ENCODE measurements around the gene TSC22D1. TPM values are rescaled to one million over a fixed set of nuclear protein-coding genes. Genes with fewer than 3 reads are reported as not detected.

Gene TSC22D1
- total RNA-seq, 1 experiment from 2014 or later, result 20.1 TPM

DNA sequence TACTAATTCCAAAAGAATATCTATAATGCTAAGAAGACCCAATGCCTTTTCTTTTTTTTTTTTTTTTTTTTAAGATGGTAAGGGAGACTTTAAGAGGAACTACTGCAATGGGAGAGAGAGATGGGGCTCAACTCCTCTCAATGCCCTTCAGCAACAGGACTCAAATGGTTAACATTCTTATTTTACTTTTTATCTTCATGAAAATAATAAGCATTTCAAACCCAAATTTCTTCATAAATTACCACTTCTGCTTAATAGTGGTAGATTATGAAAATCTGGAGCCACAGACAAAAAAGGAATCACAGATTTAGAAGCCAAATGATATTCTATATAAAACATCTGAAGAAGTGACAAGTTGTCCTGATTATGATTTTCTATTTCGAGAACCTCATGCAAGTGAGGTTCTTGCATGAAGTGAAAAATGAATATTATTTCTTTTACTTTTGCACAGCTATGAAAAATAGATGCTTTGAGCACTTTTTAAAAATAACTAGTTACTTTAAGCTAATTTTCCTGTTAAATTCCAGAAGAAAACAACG, 128.3 kb downstream of the TSC22D1 start:
- peaks cover 22% of the 10 kb centered on the region for H3K4me1 ChIP-seq (ENCODE audit: low read length)
- no peaks in the 10 kb centered on the region for H3K27me3 ChIP-seq (ENCODE audit: low read length)
- no peaks in the 10 kb centered on the region for H3K9me3 ChIP-seq (ENCODE audit: low read length)
- no peak overlapping the region for H3K9ac ChIP-seq (ENCODE audit: low read length)
- no peaks in the 10 kb centered on the region for H3K9me2 ChIP-seq (replicated peaks; ENCODE audit: insufficient read depth, low read length)
- no peaks in the 10 kb centered on the region for H4K20me1 ChIP-seq (ENCODE audit: insufficient read depth, low read depth, low read length)
- H3K27ac ChIP-seq (ENCODE audit: low read length), result no peak overlapping the region
- no peak overlapping the region for H2AFZ ChIP-seq (ENCODE audit: low read length)
- peak overlapping the region; percentile 47 for H3K4me2 ChIP-seq (ENCODE audit: low read depth, low read length, poor library complexity, severe bottlenecking)
- peak; percentile 55 for DNase-seq
- H3K79me2 ChIP-seq (ENCODE audit: low read length), result no peaks in the 10 kb centered on the region
- no peaks in the 10 kb centered on the region for H3K36me3 ChIP-seq (ENCODE audit: insufficient read depth, low read length)
- H3K4me3 ChIP-seq (ENCODE audit: low read length), result no peak overlapping the region

DNA sequence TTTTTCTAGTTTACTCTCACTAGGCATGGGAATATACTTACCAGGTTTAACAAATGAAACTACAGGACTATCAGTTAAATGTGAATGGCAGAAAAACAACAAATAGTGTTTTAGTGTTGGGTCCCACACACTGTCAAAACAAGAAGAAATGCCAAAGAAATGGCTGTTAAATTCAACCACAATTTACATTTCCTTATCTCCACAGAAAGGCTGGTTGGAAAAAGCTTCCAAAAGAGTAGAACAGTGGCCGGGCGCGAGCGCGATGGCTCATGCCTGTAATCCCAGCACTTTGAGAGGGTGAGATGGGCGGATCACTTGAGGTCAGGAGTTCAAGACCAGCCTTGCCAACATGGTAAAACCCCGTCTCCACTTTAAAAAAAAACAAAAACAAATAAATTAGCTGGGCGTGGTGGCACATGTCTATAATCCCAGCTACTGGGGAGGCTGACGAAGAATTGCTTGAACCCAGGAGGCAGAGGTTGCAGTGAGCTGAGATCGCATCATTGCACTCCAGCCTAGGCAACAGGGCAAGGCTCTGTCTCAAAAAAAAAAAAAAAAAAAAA, 136.0 kb downstream of the TSC22D1 start:
- no peak overlapping the region for H3K27ac ChIP-seq (ENCODE audit: low read length)
- DNase-seq, result no peak
- peaks cover 23% of the 10 kb centered on the region for H3K4me1 ChIP-seq (ENCODE audit: low read length)
- H4K20me1 ChIP-seq (ENCODE audit: insufficient read depth, low read depth, low read length), result no peaks in the 10 kb centered on the region
- H3K4me3 ChIP-seq (ENCODE audit: low read length), result no peak overlapping the region
- no peaks in the 10 kb centered on the region for H3K27me3 ChIP-seq (ENCODE audit: low read length)
- no peaks in the 10 kb centered on the region for H3K9me3 ChIP-seq (ENCODE audit: low read length)
- H3K79me2 ChIP-seq (ENCODE audit: low read length), result no peaks in the 10 kb centered on the region
- no peak overlapping the region for H3K4me2 ChIP-seq (ENCODE audit: low read depth, low read length, poor library complexity, severe bottlenecking)
- no peaks in the 10 kb centered on the region for H3K36me3 ChIP-seq (ENCODE audit: insufficient read depth, low read length)
- no peak overlapping the region for H3K9ac ChIP-seq (ENCODE audit: low read length)
- H3K9me2 ChIP-seq (replicated peaks; ENCODE audit: insufficient read depth, low read length), result no peaks in the 10 kb centered on the region
- no peak overlapping the region for H2AFZ ChIP-seq (ENCODE audit: low read length)

DNA sequence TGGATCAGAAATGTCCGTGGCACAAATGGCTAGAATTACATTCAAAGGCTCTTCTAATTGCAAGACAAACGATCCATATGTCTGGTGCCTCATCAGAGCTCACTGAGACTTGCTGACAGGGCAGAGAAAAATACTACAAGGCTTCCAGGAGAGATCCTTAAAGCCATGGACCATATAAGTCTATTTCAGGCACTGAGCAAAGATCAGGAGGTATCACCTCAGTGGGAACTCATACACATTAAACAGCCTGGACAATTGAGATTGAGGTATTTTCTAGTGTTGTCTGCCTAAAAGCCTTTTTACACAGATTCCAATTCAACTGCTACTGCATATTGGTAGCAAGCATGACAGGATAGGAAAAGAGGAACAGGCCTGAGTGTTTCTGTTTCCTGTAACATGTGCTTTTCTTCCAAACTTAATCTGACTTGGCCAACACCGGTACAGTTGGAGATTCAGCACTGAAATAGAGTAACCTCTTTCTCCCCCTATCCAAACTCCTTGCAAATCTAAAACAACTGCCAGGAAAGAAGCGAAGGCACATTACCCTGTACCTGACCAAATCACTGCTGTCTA, 136.6 kb downstream of the TSC22D1 start:
- DNase-seq, result no peak
- Histone ChIP-seq H3K27me3 (ENCODE audit: low read length) (no peaks in the 10 kb centered on the region), H3K9me2 (replicated peaks; ENCODE audit: insufficient read depth, low read length) (no peaks in the 10 kb centered on the region), H3K9ac (ENCODE audit: low read length) (no peak overlapping the region), H3K9me3 (ENCODE audit: low read length) (no peaks in the 10 kb centered on the region), H3K4me2 (ENCODE audit: low read depth, low read length, poor library complexity, severe bottlenecking) (no peak overlapping the region), H3K4me1 (ENCODE audit: low read length) (peaks cover 28% of the 10 kb centered on the region), H4K20me1 (ENCODE audit: insufficient read depth, low read depth, low read length) (no peaks in the 10 kb centered on the region), H3K27ac (ENCODE audit: low read length) (no peak overlapping the region), H3K4me3 (ENCODE audit: low read length) (no peak overlapping the region), H2AFZ (ENCODE audit: low read length) (no peak overlapping the region), H3K79me2 (ENCODE audit: low read length) (no peaks in the 10 kb centered on the region), H3K36me3 (ENCODE audit: insufficient read depth, low read length) (peaks cover under 1% of the 10 kb centered on the region; the same call in 1 of the 2 replicates)

DNA sequence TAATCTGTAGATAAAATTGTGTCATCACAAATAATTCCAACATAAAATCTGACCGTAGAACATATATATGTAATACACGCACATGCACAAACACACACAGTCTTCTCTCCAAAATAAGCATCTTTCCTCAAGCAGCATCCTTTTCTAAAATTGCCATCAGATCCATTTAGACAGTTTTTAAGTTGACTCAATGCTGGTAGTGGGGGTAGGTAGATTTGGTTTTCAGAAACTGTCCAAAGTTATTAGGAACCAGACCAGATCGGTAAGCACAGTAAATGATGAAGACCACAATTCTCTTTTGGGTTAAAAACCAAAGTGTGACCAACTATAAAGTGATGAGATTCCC, 137.9 kb downstream of the TSC22D1 start:
- Histone ChIP-seq H3K27ac (ENCODE audit: low read length) (no peak overlapping the region), H4K20me1 (ENCODE audit: insufficient read depth, low read depth, low read length) (0 out of 2 replicates have a peak, but pooled peaks cover 4% of the 10 kb centered on the region), H3K9ac (ENCODE audit: low read length) (no peak overlapping the region), H3K4me1 (ENCODE audit: low read length) (peaks cover 29% of the 10 kb centered on the region), H3K9me3 (ENCODE audit: low read length) (no peaks in the 10 kb centered on the region), H3K4me2 (ENCODE audit: low read depth, low read length, poor library complexity, severe bottlenecking) (no peak overlapping the region), H3K9me2 (replicated peaks; ENCODE audit: insufficient read depth, low read length) (no peaks in the 10 kb centered on the region), H3K36me3 (ENCODE audit: insufficient read depth, low read length) (peaks cover 9% of the 10 kb centered on the region), H3K4me3 (ENCODE audit: low read length) (no peak overlapping the region), H3K27me3 (ENCODE audit: low read length) (no peaks in the 10 kb centered on the region), H2AFZ (ENCODE audit: low read length) (no peak overlapping the region), H3K79me2 (ENCODE audit: low read length) (no peaks in the 10 kb centered on the region)
- no peak for DNase-seq

DNA sequence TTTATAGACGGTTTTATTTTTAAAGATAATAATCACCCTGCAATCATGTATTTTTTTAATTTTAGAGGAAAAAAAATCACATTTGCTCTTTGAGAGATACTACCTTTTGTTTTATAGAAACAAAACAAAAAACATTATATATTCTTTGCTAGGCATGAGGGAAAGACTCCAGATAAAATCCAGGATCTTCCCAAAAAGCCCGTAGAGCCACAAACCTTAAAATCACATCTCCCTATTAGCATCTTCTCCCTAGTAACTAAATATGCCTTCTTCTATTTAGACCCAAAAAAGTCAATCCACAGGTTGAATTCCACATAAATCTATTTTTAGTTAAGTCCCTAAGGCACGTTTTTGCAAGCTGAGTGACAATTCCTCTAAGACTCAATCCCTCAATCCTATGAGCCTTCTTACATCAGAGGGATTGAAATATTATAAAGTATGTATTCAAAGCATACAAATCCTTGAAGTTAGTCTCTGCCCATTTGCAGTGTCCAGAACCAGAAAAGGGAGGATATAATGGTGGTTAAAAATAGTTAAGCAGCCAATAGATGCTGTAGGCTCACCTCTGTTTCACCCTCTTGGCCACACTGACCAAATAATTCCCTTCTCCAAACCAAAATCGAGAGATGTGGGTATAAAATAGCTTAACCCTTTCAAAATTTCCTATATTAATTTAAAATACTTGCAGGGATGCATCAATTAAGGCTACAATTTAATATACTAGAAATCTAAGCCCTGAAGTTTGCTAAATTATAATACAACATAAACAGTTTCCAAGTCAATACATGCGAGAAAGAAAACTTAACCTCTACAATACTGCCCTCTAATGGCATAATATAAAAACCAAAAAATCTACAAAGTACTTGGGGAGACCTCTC, 138.5 kb downstream of the TSC22D1 start:
- 0 out of 2 replicates have a peak overlapping the region, but pooled peaks have one; percentile 50 for H3K27ac ChIP-seq (ENCODE audit: low read length)
- peaks cover 29% of the 10 kb centered on the region for H3K4me1 ChIP-seq (ENCODE audit: low read length)
- 0 out of 2 replicates have a peak overlapping the region, but pooled peaks have one; percentile 28 for H2AFZ ChIP-seq (ENCODE audit: low read length)
- 0 out of 2 replicates have a peak, but pooled peaks cover 4% of the 10 kb centered on the region for H4K20me1 ChIP-seq (ENCODE audit: insufficient read depth, low read depth, low read length)
- no peaks in the 10 kb centered on the region for H3K9me2 ChIP-seq (replicated peaks; ENCODE audit: insufficient read depth, low read length)
- H3K4me3 ChIP-seq (ENCODE audit: low read length), result peak overlapping the region; percentile 73
- no peaks in the 10 kb centered on the region for H3K9me3 ChIP-seq (ENCODE audit: low read length)
- peak overlapping the region; percentile 74 for H3K9ac ChIP-seq (ENCODE audit: low read length)
- H3K4me2 ChIP-seq (ENCODE audit: low read depth, low read length, poor library complexity, severe bottlenecking), result peak overlapping the region; percentile 79
- no peaks in the 10 kb centered on the region for H3K79me2 ChIP-seq (ENCODE audit: low read length)
- DNase-seq, result peak; percentile 85
- no peaks in the 10 kb centered on the region for H3K27me3 ChIP-seq (ENCODE audit: low read length)
- peaks cover 9% of the 10 kb centered on the region for H3K36me3 ChIP-seq (ENCODE audit: insufficient read depth, low read length)

DNA sequence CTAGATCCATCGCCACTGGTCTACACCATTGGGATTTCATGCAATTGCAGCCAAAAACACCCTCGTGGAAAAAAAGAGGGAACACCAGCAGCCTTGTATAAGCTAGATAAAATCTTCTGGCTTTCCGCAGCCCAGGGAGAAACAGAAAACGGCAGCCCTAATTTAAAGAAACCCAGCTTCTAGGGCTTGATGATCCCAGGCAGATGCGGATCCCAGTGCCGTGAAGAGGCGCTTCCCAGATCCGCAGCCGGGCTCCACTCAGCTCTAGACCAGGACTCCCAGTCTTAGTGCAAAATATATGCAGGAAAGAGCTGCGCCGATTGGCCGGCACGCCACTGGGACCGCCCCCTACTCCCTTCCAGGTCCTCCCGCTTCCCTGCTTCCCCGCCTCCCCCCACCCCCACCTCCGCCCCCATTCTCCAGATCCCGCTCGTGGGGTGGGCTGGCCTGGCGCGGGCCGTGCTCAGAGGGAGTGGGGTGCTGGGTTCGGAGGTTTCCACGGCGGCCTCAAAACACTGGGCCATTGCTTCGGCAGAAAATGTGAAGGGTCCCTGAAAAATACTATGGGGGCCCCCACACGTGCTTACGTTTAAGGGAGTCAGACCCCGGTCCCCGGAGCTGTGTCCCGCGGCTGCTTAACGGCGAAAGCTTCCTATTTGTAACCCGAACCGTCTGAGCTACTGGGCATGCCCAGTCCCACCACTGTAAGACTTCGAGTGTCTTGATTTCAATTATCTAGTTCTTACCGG, 139.4 kb downstream of the TSC22D1 start:
- Histone ChIP-seq H3K79me2 (ENCODE audit: low read length) (no peaks in the 10 kb centered on the region), H3K27me3 (ENCODE audit: low read length) (no peaks in the 10 kb centered on the region), H3K4me1 (ENCODE audit: low read length) (peaks cover 29% of the 10 kb centered on the region), H3K9me3 (ENCODE audit: low read length) (no peaks in the 10 kb centered on the region), H2AFZ (ENCODE audit: low read length) (peak overlapping the region; percentile 28; the same call in 1 of the 2 replicates), H3K4me3 (ENCODE audit: low read length) (peak overlapping the region; percentile 73), H4K20me1 (ENCODE audit: insufficient read depth, low read depth, low read length) (0 out of 2 replicates have a peak, but pooled peaks cover 4% of the 10 kb centered on the region), H3K36me3 (ENCODE audit: insufficient read depth, low read length) (peaks cover 9% of the 10 kb centered on the region), H3K9me2 (replicated peaks; ENCODE audit: insufficient read depth, low read length) (no peaks in the 10 kb centered on the region), H3K4me2 (ENCODE audit: low read depth, low read length, poor library complexity, severe bottlenecking) (peak overlapping the region; percentile 79), H3K27ac (ENCODE audit: low read length) (0 out of 2 replicates have a peak overlapping the region, but pooled peaks have one; percentile 50), H3K9ac (ENCODE audit: low read length) (peak overlapping the region; percentile 74)
- DNase-seq, result peak; percentile 86

DNA sequence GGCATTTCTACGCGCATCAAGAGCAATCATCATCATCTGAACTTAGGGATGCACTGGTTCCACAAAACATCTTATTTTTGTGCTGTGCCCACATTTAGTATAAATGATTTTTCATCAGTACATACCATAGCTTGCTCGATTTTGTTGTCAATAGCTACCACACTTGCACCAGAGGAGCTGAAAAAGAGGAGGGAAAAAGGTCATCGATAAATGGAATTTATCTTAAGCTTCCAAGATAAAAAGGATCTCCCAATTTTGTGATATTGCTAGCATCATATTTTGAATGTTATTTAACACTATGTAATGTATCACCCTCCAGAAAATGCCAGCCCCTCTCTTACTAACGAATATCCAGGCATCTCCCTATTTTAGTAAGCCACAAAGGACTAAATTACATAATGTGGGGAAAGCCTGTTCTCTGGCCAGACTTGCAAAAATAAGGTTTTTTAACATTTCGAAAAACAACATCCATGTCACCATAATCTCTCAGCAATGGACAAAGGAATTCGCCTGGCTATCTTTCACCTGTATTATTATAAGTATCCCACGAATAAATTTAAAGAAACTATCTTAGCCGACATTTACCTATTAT, 140.1 kb downstream of the TSC22D1 start:
- H3K27ac ChIP-seq (ENCODE audit: low read length), result peak overlapping the region; percentile 49; the same call in 1 of the 2 replicates
- no peaks in the 10 kb centered on the region for H3K79me2 ChIP-seq (ENCODE audit: low read length)
- peak; percentile 44 for DNase-seq
- H2AFZ ChIP-seq (ENCODE audit: low read length), result peak overlapping the region; percentile 67; the same call in 1 of the 2 replicates
- peak overlapping the region; percentile 74 for H3K9ac ChIP-seq (ENCODE audit: low read length)
- H3K9me2 ChIP-seq (replicated peaks; ENCODE audit: insufficient read depth, low read length), result no peaks in the 10 kb centered on the region
- 0 out of 2 replicates have a peak, but pooled peaks cover 4% of the 10 kb centered on the region for H4K20me1 ChIP-seq (ENCODE audit: insufficient read depth, low read depth, low read length)
- H3K4me3 ChIP-seq (ENCODE audit: low read length), result peak overlapping the region; percentile 73
- H3K4me2 ChIP-seq (ENCODE audit: low read depth, low read length, poor library complexity, severe bottlenecking), result peak overlapping the region; percentile 79
- no peaks in the 10 kb centered on the region for H3K27me3 ChIP-seq (ENCODE audit: low read length)
- no peaks in the 10 kb centered on the region for H3K9me3 ChIP-seq (ENCODE audit: low read length)
- H3K4me1 ChIP-seq (ENCODE audit: low read length), result peaks cover 29% of the 10 kb centered on the region
- peaks cover 9% of the 10 kb centered on the region for H3K36me3 ChIP-seq (ENCODE audit: insufficient read depth, low read length)
